HG03045 (cell line): ENCODE data around the gene TMEM221.
A peak's percentile ranks its signal among the peaks of the same experiment; 100 is the strongest.

ENCODE experiments used
- ATAC-seq: cut with Tn5 transposase; IDR thresholded peaks from one replicate; pipeline ENCODE4 v1.9.1; 2021; ENCODE audit warnings: mild to moderate bottlenecking, moderate library complexity; ENCODE audit not compliant: unreplicated experiment

The TMEM221 gene

DNA sequence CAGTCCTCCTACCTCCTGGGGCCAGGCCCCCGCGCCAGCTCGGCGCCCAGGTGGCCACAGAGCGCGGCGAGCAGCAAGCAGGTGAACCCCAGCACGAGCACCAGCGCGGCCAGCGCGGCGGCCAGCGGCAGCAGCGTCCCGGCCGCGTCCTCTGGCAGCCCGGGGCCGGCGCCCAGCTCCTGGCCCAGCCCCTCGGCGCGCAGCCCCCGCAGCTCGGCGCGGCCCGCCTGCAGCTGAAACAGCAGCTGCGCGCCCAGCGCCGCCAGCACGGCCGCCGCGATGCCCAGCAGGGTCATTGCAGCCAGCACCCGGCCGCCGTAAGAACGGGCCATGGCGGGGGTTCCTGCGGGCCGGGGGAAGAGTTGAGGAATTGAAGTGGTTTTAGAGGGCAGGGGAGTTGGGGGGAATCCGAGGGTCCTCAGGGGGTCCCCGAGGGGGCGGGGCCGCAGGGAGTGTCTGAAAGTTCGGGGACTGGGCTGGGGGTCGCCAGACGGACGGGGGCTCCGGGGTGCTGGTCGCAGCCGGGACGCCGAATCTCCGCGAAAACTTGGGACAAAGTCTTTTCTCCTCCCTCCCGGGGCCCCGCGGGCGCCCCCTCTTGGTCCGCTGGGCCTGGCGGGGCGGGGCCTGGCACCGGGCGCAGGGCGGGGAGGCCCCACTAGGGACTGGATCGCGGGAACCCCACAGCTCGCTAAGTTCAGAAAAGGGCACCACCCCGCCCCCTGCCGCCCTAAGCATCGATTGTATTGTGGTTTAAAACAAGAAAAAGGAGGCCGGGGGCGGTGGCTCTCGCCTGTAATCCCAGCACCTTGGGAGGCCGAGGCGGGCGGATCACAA, at the start of gene TMEM221:
TMEM221 (minus strand) TSS at position 538 of the 837 bp plus-strand sequence; CDS start at position 332, 206 bp downstream.
- no peak for ATAC-seq

GRCh38 chr19:17497149-17497798, 48.8 kb upstream of the TMEM221 start:
- ATAC-seq, result no peak

- peak; percentile 75 for ATAC-seq
Observed at GRCh38 chr19:17496337-17496997, 48.0 kb upstream of the TMEM221 start.

- ATAC-seq, result no peak
Observed at GRCh38 chr19:17495639-17496296, 47.3 kb upstream of the TMEM221 start.

GRCh38 chr19:17491287-17491686, 42.8 kb upstream of the TMEM221 start:
- no peak for ATAC-seq

DNA sequence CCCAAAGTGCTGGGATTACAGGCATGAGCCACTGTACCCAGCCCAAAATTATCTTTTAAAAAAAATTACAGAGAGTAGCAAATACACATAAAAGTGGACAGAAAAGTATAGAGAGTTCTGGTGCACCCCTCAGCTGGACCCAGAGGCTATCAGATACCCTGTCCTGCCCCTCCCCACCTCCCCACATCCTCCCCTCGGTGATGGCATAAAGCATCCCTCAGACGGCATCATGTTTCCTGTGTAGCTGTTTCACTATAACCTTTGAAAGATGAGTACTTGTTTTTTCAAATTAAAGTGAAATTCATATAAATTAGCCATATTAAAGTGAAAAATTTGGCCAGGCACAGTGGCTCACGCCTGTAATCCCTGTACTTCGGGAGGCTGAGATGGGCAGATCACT, 41.9 kb upstream of the TMEM221 start:
- ATAC-seq, result no peak

GRCh38 chr19:17489392-17490030, 41.0 kb upstream of the TMEM221 start:
- no peak for ATAC-seq

- ATAC-seq, result no peak
Observed at GRCh38 chr19:17488593-17489391, 40.3 kb upstream of the TMEM221 start.

DNA sequence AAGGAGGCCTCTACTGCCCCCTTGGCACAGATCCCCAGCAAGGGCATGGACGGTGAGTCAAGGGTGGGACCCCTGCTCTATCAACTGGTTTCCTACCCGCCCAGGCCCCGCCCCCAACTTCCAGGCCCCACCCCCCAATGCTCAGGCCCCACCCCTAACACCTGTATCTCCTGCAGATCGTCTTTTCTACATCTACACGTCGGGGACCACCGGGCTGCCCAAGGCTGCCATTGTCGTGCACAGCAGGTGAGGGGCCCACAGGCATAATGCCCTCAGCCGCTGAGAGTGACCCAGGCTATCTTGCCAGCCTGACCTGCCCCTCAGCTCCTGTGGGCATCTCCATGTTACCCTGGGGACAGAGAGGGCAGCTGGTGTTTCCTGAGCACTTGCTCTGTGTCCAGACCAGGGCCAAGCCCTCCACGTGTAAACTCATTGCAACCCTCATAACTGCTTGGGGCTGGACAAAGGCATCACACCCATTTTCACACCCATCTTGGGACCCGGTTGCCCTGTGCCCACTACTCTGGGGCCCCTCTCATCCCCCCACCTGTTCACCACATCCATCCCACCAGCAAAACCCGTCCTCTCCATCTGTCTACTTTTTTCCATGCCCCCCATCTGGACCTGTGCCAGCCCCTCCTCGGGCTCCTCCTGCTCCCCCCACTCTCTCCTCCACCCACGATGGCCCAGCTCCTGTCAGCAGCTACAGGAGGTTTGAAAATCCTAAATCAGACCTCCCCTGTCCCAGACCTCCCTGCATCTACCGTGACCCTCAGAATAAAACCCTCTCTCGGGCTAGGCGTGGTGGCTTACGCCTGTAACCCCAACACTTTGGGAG, 39.0 kb upstream of the TMEM221 start:
- ATAC-seq, result no peak

GRCh38 chr19:17486545-17487240, 38.2 kb upstream of the TMEM221 start:
- no peak for ATAC-seq

- ATAC-seq, result no peak
Observed at GRCh38 chr19:17484520-17485185, 36.2 kb upstream of the TMEM221 start.

DNA sequence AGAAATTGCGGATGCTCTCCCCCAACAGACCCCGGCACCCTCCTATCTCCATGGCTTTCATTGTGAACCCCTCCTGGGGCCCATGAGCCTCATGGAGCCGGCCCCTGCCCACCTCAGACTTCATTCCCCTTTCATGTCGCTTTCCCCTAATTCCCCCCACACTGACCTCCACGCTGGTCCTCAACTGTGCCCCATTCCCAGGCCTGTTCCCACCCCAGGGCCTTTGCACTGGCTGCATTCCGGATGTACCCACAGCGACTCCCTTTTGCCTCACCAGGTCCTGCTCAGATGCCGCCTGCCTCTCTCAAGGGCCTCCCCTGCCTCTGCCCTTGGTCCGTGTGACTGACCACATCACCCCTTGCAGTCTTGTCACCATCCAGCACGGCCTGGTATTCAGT, 35.1 kb upstream of the TMEM221 start:
- ATAC-seq, result no peak

- ATAC-seq, result no peak
Observed at GRCh38 chr19:17482877-17483604, 34.6 kb upstream of the TMEM221 start.

DNA sequence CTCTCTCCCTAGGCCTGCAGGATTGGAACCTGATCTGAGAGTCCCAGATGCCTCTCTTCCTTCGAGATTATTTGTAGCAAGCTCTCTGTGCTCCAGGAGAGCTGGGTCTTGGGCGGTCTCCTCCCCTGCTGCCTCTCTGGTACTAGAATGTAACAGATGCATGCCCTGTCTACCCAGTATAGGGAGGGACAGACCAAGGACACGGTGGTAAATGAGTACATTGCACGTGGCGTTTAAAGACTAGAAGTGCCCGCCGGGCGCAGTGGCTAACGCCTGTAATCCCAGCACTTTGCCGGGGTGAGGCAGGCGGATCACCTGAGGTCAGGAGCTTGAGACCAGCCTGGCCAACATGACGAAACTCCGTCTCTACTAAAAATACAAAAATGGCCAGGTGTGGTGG, 33.5 kb upstream of the TMEM221 start:
- ATAC-seq, result no peak

DNA sequence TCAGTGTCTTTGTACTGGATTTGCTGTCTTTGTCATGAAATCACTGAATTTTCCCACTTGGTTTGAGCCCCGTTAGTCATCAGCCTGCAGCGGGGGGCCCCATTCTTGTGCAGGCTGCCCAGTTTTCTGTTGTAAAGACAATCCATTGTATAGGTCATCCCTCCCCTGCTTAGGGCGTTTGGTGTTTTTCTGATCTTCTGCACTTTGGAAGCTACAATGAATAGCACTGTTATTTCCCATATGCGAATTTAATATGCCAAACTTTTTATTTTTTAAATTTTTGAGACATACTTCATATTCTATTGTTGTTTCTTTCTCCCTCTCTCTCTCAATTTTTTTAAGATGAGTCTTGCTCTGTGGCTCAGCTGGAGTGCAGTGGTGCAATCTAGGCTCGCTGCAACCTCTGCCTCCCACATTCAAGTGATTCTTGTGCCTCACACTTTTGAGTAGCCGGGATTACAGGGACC, 30.9 kb upstream of the TMEM221 start:
- ATAC-seq, result no peak

DNA sequence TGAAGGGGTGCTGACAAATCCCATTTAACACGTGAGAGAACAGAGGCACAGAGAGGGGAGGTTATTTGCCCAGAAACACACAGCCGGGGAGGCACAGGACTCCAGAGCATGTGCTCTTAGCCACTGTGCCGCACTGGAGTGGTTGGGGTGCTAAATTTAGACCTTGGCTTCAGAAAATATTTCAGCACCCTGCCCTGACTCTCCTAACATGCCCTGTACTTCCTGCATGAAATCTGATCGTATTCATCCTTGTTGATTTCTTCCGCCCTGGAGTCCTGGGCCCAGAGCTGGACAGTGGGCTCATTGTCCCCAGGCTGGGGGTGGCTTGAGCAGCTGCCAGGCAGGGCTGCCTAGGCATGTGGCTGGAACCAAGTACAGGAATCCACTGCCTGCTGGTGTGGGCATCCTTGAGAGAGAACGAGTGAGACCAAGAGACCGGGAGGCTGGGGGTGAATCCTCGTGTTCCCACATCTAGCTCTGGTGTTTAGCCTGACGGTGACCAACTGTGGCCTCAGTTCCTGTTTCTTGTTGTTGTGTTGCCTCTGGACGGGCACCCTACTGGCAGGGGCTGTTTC, 27.2 kb upstream of the TMEM221 start:
- no peak for ATAC-seq
